Progenitor cell of endocrine pancreas (in vitro differentiated cells): ENCODE results near the gene IGF2BP3. TPM values are rescaled to one million over a fixed set of nuclear protein-coding genes. Genes with fewer than 3 reads are reported as not detected.

ENCODE experiments used
- DNase-seq: peaks from one replicate; pipeline ENCODE4 v3.0.0; 2021; ENCODE audit warnings: low spot score; ENCODE audit not compliant: unreplicated experiment
- H3K27ac Mint-ChIP-seq: 2 replicates; pipeline ENCODE4 v1.8.0; 2021; ENCODE audit warnings: mild to moderate bottlenecking, moderate library complexity, mixed read lengths
- H3K27me3 Mint-ChIP-seq: 2 replicates; pipeline ENCODE4 v1.8.0; 2021; ENCODE audit warnings: mixed read lengths
- H3K36me3 Mint-ChIP-seq: 2 replicates; pipeline ENCODE4 v1.8.0; 2022; ENCODE audit warnings: mixed read lengths; ENCODE audit not compliant: insufficient read depth
- H3K4me1 Mint-ChIP-seq: 2 replicates; pipeline ENCODE4 v1.8.0; 2021; ENCODE audit warnings: low read depth, mixed read lengths
- H3K4me3 Mint-ChIP-seq: 2 replicates; pipeline ENCODE4 v1.8.0; 2021; ENCODE audit warnings: low read depth, mild to moderate bottlenecking, moderate library complexity, mixed read lengths
- H3K9me3 Mint-ChIP-seq: 2 replicates; pipeline ENCODE4 v1.8.0; 2021; ENCODE audit warnings: low read depth, mixed read lengths
- total RNA-seq: library from RNA; stranded (reverse); gene quantifications from 2 replicates; pipeline ENCODE4 v1.2.1, GENCODE V29; 2021
- TF ChIP-seq, protein P1 (sequence below): fragments of 200-600 bp; sonication (generic); IDR thresholded peaks from one replicate; pipeline ENCODE4 v1.5.0; 2021; ENCODE audit warnings: antibody characterized with exemption, mild to moderate bottlenecking; ENCODE audit not compliant: unreplicated experiment

Gene IGF2BP3
- total RNA-seq, 1 donor from 2014 or later: 96.9 TPM

DNA sequence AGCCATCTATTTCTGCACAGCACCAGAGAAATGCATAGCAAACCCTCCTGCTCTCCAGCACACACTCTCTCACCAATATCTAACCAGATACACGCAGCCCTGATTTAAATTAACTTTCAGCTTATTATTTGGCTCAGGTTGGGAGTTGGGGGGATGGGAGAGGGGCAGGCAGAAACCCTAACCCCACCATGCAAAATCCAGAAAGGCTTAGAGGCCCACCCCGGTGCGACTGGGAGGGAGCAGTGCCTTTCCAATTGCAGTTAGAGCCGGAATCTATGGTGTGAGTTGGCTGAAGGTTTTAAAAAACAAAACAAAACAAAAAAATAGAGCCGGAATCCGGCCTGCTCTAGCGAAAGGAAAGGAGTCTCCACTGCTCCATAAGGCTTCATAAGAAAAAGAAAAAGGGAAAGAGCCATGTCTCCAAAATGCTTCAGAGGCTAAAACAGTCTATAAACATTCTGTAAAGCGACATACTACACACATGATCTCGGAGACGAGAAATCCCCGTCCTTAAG lies 2.9 kb downstream of the IGF2BP3 start:
- H3K4me3 Mint-ChIP-seq: peak overlapping the region; percentile 94
- H3K9me3 Mint-ChIP-seq: no peaks in the 10 kb centered on the region
- no peaks in the 10 kb centered on the region for H3K27me3 Mint-ChIP-seq
- peaks cover 47% of the 10 kb centered on the region for H3K4me1 Mint-ChIP-seq
- TF ChIP-seq, protein P1, sequence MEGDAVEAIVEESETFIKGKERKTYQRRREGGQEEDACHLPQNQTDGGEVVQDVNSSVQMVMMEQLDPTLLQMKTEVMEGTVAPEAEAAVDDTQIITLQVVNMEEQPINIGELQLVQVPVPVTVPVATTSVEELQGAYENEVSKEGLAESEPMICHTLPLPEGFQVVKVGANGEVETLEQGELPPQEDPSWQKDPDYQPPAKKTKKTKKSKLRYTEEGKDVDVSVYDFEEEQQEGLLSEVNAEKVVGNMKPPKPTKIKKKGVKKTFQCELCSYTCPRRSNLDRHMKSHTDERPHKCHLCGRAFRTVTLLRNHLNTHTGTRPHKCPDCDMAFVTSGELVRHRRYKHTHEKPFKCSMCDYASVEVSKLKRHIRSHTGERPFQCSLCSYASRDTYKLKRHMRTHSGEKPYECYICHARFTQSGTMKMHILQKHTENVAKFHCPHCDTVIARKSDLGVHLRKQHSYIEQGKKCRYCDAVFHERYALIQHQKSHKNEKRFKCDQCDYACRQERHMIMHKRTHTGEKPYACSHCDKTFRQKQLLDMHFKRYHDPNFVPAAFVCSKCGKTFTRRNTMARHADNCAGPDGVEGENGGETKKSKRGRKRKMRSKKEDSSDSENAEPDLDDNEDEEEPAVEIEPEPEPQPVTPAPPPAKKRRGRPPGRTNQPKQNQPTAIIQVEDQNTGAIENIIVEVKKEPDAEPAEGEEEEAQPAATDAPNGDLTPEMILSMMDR: no peak
- H3K36me3 Mint-ChIP-seq: peaks cover 6% of the 10 kb centered on the region
- DNase-seq: no peak
- peak overlapping the region; percentile 98 for H3K27ac Mint-ChIP-seq

DNA sequence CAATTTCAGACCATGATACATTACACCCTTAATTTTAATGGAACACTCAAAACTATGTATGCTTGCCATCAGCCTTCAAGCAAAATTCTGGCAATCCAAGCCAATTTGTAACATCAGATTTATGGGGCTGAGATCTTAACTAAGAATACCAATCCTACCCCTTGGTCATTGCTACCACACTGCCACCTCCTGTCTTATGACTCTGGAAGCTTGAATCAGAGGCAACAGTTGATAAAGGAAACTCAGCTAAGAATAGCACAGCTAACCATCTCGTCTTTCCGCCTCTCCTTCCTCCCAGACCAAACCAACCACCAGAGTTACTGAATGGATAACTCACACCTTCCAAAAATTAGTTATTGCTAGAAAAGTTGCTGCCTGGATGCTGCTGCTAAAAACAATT lies 7.4 kb downstream of the IGF2BP3 start:
- peaks cover 19% of the 10 kb centered on the region for H3K36me3 Mint-ChIP-seq
- no peaks in the 10 kb centered on the region for H3K27me3 Mint-ChIP-seq
- TF ChIP-seq, protein P1: no peak
- no peaks in the 10 kb centered on the region for H3K9me3 Mint-ChIP-seq
- H3K4me1 Mint-ChIP-seq: peaks cover 46% of the 10 kb centered on the region
- H3K27ac Mint-ChIP-seq: peak overlapping the region; percentile 76
- H3K4me3 Mint-ChIP-seq: no peak overlapping the region
- DNase-seq: no peak

DNA sequence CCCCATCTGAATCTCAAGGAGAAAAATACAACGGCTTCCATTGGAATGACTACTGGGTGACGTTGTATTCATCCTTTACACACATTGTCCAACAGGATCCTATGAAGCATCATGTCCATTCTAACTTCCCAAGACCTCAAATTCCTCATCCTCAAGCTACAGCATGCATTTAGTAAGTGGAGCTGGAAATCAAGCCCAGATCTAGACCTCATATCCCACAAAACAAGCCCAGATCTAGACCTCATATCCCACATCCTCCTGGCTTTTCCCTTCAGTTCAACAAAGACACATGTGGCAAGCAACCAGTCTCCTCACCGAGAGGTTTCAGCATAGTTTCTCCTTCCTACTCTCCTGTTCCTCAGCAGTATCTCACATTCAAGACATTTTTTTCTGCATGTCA lies 12.2 kb downstream of the IGF2BP3 start:
- TF ChIP-seq, protein P1: no peak
- Mint-ChIP-seq H3K27me3 (no peaks in the 10 kb centered on the region), H3K36me3 (peaks cover 27% of the 10 kb centered on the region), H3K4me3 (no peak overlapping the region), H3K27ac (peak overlapping the region; percentile 0), H3K9me3 (no peaks in the 10 kb centered on the region), H3K4me1 (peaks cover 21% of the 10 kb centered on the region)
- no peak for DNase-seq

DNA sequence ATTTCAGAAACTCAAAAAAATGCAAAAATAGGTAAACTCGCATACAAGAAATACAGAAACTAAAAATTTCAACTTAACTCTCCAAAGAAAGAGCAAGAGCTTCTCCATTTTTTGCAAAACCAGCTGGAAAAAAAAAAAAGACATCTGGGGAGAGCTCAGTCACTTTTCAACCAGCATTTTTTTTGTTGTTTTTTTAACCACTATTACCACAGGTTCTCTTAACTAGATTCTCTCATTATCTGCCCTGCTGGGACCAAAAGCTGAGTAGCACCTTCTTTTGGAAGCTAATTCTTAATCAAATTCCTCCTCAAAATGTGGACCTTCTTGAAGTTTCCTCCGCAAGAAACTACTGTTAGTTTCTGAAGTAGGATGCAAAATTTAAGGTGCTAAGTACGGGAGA lies 14.2 kb downstream of the IGF2BP3 start:
- H3K36me3 Mint-ChIP-seq: peaks cover 23% of the 10 kb centered on the region
- H3K27ac Mint-ChIP-seq: peak overlapping the region; percentile 84
- H3K4me1 Mint-ChIP-seq: peaks cover 16% of the 10 kb centered on the region
- TF ChIP-seq, protein P1: no peak
- H3K4me3 Mint-ChIP-seq: no peak overlapping the region
- no peaks in the 10 kb centered on the region for H3K9me3 Mint-ChIP-seq
- DNase-seq: no peak
- no peaks in the 10 kb centered on the region for H3K27me3 Mint-ChIP-seq

DNA sequence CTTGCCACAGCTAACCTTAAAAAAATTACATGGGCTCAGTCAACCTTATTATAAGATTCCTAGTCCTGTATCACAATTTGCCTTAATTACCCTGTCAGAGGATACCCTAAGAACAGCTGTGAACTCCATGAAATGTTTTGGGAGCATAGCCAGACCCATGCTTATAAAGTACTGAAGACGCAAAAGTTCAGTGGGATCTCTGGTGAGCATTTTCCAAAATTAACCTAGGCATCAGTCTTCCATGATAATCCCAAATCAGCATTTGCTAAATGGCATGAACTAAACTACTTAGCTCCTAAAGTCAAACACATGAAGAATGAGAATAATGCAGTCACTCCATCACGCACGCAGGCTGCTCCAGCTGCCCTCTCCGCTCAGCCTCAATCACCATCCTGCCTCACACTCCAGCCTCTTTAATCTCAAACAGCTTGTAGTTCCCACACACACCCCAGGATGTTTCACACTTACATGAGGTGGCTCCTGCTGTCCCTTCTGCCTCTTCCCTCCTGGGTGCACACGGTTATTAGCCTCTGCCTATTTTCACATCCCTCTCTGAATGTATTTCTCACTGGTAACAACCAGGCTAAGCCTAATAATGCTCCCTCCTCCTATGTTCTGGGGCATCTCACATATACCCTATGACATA lies 15.3 kb downstream of the IGF2BP3 start:
- Mint-ChIP-seq H3K36me3 (peaks cover 19% of the 10 kb centered on the region), H3K4me3 (no peak overlapping the region), H3K9me3 (no peaks in the 10 kb centered on the region), H3K4me1 (peaks cover 15% of the 10 kb centered on the region), H3K27ac (peak overlapping the region; percentile 84), H3K27me3 (no peaks in the 10 kb centered on the region)
- no peak for DNase-seq
- TF ChIP-seq, protein P1: no peak
